Heart right ventricle (tissue), 16 donors: ENCODE results near the gene ODAD4. TPM values are rescaled to one million over a fixed set of nuclear protein-coding genes. Genes with fewer than 3 reads are reported as not detected.

Experiments
- ATAC-seq, 8 donors: fragments of 200-7000 bp; cut with Tn5 transposase; one replicate each; pipeline ENCODE4 v1.9.1; 2020; ENCODE audit warnings: mild to moderate bottlenecking in 8 of 8, moderate library complexity in 8 of 8, moderate number of reproducible peaks in 1 of 8
- DNase-seq, 2 donors: peaks; one replicate each; pipeline ENCODE4 v3.0.0-alpha.2; 2020
- H3K27ac ChIP-seq, 10 donors: fragments of 200-600 bp; sonication (generic) in 2 of 10; one replicate each; pipeline versions ENCODE4 v1.5.0 to v1.8.0; 2020 to 2022; ENCODE audit warnings: mild to moderate bottlenecking in 3 of 10
- H3K27me3 ChIP-seq, 7 donors: fragments of 200-600 bp; one replicate each; pipeline ENCODE4 v1.8.0; 2021 to 2022; ENCODE audit warnings: mild to moderate bottlenecking in 2 of 7
- H3K36me3 ChIP-seq, 9 donors: fragments of 200-600 bp; sonication (generic) in 1 of 9; one replicate each; pipeline versions ENCODE4 v1.5.0 to v1.8.0; 2020 to 2022; ENCODE audit warnings: mild to moderate bottlenecking in 2 of 9
- H3K4me1 ChIP-seq, 9 donors: fragments of 200-600 bp; sonication (generic) in 1 of 9; one replicate each; pipeline versions ENCODE4 v1.5.0 to v1.8.0; 2020 to 2022; ENCODE audit warnings: mild to moderate bottlenecking in 4 of 9
- H3K4me3 ChIP-seq, 10 donors: fragments of 200-600 bp; sonication (generic) in 2 of 10; one replicate each; pipeline versions ENCODE4 v1.5.0 to v1.8.0; 2020 to 2022; ENCODE audit warnings: mild to moderate bottlenecking in 7 of 10, moderate library complexity in 2 of 10
- H3K9me3 ChIP-seq, 11 donors: fragments of 200-600 bp in 10 of 11; sonication (generic) in 2 of 11; one replicate each; pipeline versions ENCODE4 v1.5.0 to v1.8.0; 2013 to 2022; ENCODE audit warnings: mild to moderate bottlenecking in 2 of 11, control low read depth in 1 of 11, moderate library complexity in 1 of 11
- CTCF ChIP-seq, 9 donors: fragments of 200-600 bp; sonication (generic) in 2 of 9; IDR thresholded peaks; one replicate each; pipeline versions ENCODE4 v1.5.0 to v1.8.0; 2021 to 2022; ENCODE audit warnings: antibody characterized with exemption in 9 of 9, mild to moderate bottlenecking in 5 of 9, moderate library complexity in 1 of 9
- WGBS, 2 donors: extraction: QIAGEN DNeasy Blood & Tissue Kit; methylation state at CpG; one replicate each; pipeline ENCODE4 v1.1.7; 2013; ENCODE audit warnings: inconsistent platforms in 1 of 2; 5-methylcytosine and 5-hydroxymethylcytosine counted together
- intact Hi-C, 10 donors: fragments of 100-400 bp; cut with DNase I; formaldehyde crosslinking; loops; one replicate each; pipeline versions ENCODE4 v1.11.1 to v1.14.2; 2022
- polyA plus RNA-seq, 2 donors: library from polyadenylated mRNA; stranded (reverse); fragments of 200-250 nt; gene quantifications; one replicate each; pipeline ENCODE4 v1.2.3, GENCODE V29; 2013
- total RNA-seq, 10 donors: library from RNA; stranded (reverse); fragmentation: NEBNext Ultra II Directional in 3 of 10; extraction: Animal tissue kit (Norgen Biotek cat#: 25700) in 3 of 10; gene quantifications; one replicate each; pipeline versions ENCODE4 v1.2.1 to v1.2.4, GENCODE V29; 2021 to 2023
- donor health status: Arrhythmogenic right ventricular cardiomyopathy.
- donor health status: ischemic (EF 13 %, LVEDD 7.1; RV severe dilation, severe dysfunction).
- donor health status: healthy with polysubstance abuse.
- donor health status: DM: no; HTN: yes; CAD: no.
- donor health status: DM: no; HTN: no; CAD: no.
- donor health status: ischemic (EF 25% LVEDD 6.9; RV normal size, moderate dysfunction).
- donor health status: ischemic (EF 25% LVEDD 5.7; RV mildly dilated, moderate dysfunction).
- donor health status: healthy.
- donor health status: DM: yes; HTN: yes; CAD: no.
- donor health status: Ischemic cardiomyopathy.
- donor health status: ischemic (EF 35%, LVEDD 5.7; RV mildly dilated, moderate dysfunction).
- donor health status: nonischemic (EF 11% LVEDD 7.7; RV severe dilation, severe dysfunction).
- donor health status: DM: yes; HTN: yes; CAD: no.
- donor health status: PGD.
- donor health status: ischemic (EF 29% LVEDD 5.4; RV normal size, mild dysfunction).
- donor health status: nonischemic (EF 23%, LVEDD 6.1; RV moderate dilation, normal function).

ODAD4 gene
- total and polyA plus RNA-seq, 12 donors = 0.23 to 1.6 (median 0.69) TPM

- Histone ChIP-seq H3K9me3 (no peaks in the 10 kb centered on the region), H3K36me3 (peaks cover 0 to 1% (median 0%) of the 10 kb centered on the region in 9 donors), H3K27ac (peak overlapping the region in 1 of 10 donors; percentile 31), H3K4me1 (peaks cover 8 to 35% (median 24%) of the 10 kb centered on the region in 9 donors), H3K4me3 (no peak overlapping the region), H3K27me3 (no peaks in the 10 kb centered on the region)
- ATAC-seq = peak in 7 of 8 donors; percentile 18 to 54 (median 35)
- intact Hi-C loops = loop anchor here in 9 of 10 donors (1.0 to 10.0 kb wide), 9 partner anchors 134 to 562 kb away; partner anchors contain the start of genes HAP1 (in 1 of the 9) and ZNF385C (in 1 of the 9)
- peak; percentile 71 to 93 (median 87) for TF ChIP-seq CTCF (IDR thresholded peaks at IDR 0.05)
- DNase-seq = peak; percentile 77 to 78
- 22 to 24% methylated on average over 9 of the region's 9 CpGs for WGBS, 2 donors
These were observed 32.5 kb downstream of the ODAD4 start for GRCh38 chr17:41962768-41963434.

- intact Hi-C loops = loop anchor here in 9 of 10 donors (2.0 to 10.0 kb wide), 10 partner anchors 36 to 559 kb away; partner anchors contain the start of genes DNAJC7 (in 4 of the 9), HAP1 (in 1 of the 9) and NKIRAS2 (in 1 of the 9)
- ATAC-seq = peak; percentile 13 to 63 (median 40)
- H3K27me3 ChIP-seq = no peaks in the 10 kb centered on the region
- no peaks in the 10 kb centered on the region for H3K9me3 ChIP-seq
- peak overlapping the region; percentile 69 to 100 (median 92) for H3K4me3 ChIP-seq
- peak overlapping the region; percentile 72 to 93 (median 90) for H3K27ac ChIP-seq
- TF ChIP-seq CTCF (IDR thresholded peaks at IDR 0.05) = no peak
- peaks cover 0 to 31% (median 14%) of the 10 kb centered on the region in 9 donors for H3K36me3 ChIP-seq
- H3K4me1 ChIP-seq = peaks cover 8 to 54% (median 34%) of the 10 kb centered on the region in 9 donors
- 10% methylated on average over 18 of the region's 18 CpGs for WGBS, 2 donors
- DNase-seq = peak; percentile 44 to 58
These were observed 35.5 kb downstream of the ODAD4 start for GRCh38 chr17:41965694-41966462.

- intact Hi-C loops = loop anchor here in 9 of 10 donors (5.0 to 10.0 kb wide), 9 partner anchors 36 to 558 kb away; partner anchors contain the start of genes DNAJC7 (in 4 of the 9), HAP1 (in 1 of the 9) and NKIRAS2 (in 1 of the 9)
- 0 to 1% methylated on average over 63 to 71 of the region's 71 CpGs for WGBS, 2 donors
- H3K4me1 ChIP-seq = peaks cover 8 to 57% (median 34%) of the 10 kb centered on the region in 9 donors
These were observed 36.2 kb downstream of the ODAD4 start, which contains the start of gene CNP for GRCh38 chr17:41966463-41967140. Gene CNP, plus strand, starts transcription at chr17:41966795. Its CDS starts 90 bp downstream, at chr17:41966885.

More at GRCh38 chr17:41966463-41967140, 36.2 kb downstream of the ODAD4 start, which contains the start of gene CNP:
- TF ChIP-seq CTCF (IDR thresholded peaks at IDR 0.05) = no peak
- ATAC-seq (peak; percentile 90 to 97 (median 95)), DNase-seq (peak; percentile 91 to 93)
- Histone ChIP-seq H3K9me3 (no peaks in the 10 kb centered on the region), H3K27me3 (no peaks in the 10 kb centered on the region), H3K27ac (peak within 1 kb of the TSS; percentile 72 to 93 (median 90)), H3K4me3 (peak within 1 kb of the TSS; percentile 69 to 100 (median 92)), H3K36me3 (peaks cover 0 to 38% (median 14%) of the 10 kb centered on the region in 9 donors)
